D721Med (cell line): Measurements from ENCODE around the gene MRM1.

Source experiments
- DNase-seq: peaks from one replicate; pipeline ENCODE4 v3.0.0; 2011; ENCODE audit warnings: low spot score; ENCODE audit not compliant: insufficient read length
- FAIRE-seq: peaks from 2 replicates; lab custom pipeline; 2011; peaks lifted over from hg19 to GRCh38; lab: Jason Lieb, UNC
- CTCF ChIP-seq: IDR thresholded peaks from 2 replicates; pipeline ENCODE4 v1.5.1; 2012; ENCODE audit warnings: mild to moderate bottlenecking, control low read depth; ENCODE audit not compliant: insufficient read depth; ENCODE audit errors: missing control alignments

MRM1 gene

GRCh38 chr17:36629970-36630502, 28.7 kb downstream of the MRM1 start:
- FAIRE-seq (no peak), DNase-seq (no peak)
- no peak for TF ChIP-seq CTCF

GRCh38 chr17:36631022-36631421, 29.6 kb downstream of the MRM1 start:
- FAIRE-seq, result no peak
- no peak for TF ChIP-seq CTCF
- DNase-seq, result no peak

DNA sequence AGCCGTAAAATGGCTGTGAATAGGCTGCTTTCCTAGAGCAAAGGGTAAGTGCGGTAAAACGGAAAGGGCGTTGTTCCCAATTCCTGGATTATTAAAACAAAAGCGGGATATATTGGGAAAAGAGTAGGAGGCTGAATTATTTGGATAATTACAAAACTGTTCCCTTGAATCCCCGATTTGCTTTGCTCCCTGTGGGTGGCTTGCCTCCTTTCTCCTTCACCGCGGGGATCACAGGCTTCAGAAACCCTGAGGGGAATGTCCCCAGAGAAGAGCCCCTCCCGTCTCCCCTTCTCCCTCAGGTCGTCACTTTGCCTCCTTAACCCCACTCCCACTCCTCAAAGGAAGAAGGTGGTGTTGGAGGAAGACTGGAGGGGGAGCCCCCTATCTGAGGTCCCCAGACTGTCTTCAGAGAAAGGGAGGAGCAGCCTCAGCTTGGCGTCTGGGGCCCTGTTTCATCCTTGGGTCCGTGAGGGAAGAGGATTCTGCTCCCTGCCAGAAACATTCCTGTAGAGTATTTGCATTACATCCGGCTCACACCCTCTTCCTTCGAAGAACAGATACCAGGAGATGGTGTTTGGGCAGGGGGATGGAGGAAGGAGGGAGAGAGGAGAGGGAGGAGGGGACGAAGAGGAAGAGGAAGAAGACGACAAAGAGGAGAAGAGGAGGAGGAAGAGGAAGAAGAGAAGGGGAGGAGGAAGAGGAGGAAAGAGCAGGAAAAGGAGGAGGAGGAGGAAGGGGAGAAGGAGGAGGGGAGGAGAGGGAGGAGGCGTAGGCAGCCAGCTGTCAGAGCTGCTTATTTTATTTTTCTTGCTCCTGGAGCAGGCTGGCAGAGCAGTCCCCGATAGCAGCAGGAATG, 31.8 kb downstream of the MRM1 start:
- FAIRE-seq, result no peak
- no peak for DNase-seq
- no peak for TF ChIP-seq CTCF

GRCh38 chr17:36640346-36640745, 39.0 kb downstream of the MRM1 start:
- DNase-seq, result no peak
- no peak for TF ChIP-seq CTCF
- no peak for FAIRE-seq

DNA sequence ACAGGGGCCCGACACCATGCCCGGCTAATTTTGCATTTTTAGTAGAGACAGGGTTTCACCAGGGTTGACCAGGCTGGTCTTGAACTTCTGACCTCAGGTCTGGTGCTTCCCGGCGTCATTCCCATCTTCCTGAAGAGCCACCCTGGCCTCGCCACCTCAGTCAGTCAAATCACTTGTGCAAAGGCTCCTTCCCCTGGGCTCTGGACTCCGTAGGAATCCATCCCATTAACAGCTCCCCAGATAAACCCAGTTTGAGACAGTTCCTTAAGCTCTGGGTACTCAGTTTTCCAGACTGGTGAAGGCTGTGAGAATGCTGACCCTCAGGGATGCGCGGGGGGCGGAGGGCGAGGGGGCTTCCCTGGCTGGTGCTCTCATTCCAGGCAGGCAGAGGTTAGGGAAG, 39.5 kb downstream of the MRM1 start:
- FAIRE-seq (no peak), DNase-seq (no peak)
- no peak for TF ChIP-seq CTCF

- TF ChIP-seq CTCF, result no peak
- no peak for FAIRE-seq
- no peak for DNase-seq
These were observed 40.0 kb downstream of the MRM1 start for GRCh38 chr17:36641331-36641876.
